Measurements from ENCODE around the gene SPRR2F.
"Not testable (repeated sequence)": the region's sequence is repeated elsewhere in the genome, so short reads cannot be mapped to it uniquely, and the experiment has no call there.

The SPRR2F gene, protein sequence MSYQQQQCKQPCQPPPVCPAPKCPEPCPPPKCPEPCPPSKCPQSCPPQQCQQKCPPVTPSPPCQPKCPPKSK
- total RNA-seq: 0 to 0.22 (median 0) reads per million in 17 experiments

DNA sequence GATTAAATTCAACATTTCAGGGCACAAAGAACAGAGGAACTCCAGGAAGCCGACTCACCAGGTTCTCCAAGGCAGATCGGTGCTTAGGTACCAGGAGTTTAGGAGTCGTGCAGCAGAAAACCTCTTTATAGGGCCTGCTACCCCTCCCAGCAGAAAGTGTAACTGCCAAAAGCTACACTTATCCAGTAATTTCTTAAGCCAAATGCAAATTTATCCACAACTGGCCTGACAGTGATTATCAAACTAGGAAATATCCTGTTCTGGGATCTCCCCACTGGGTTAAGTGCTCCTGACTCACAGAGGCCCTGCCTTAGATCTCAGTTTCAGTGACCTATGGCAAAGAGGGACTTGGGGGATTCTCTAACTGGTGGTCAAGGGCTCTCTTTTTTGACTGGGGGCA lies at the start of gene SPRR2F:
TSS of gene SPRR2F (minus strand) at position 101 of the 400 bp plus-strand sequence. CDS start 783 bp downstream, outside the sequence.
- DNase-seq: no peak

DNA sequence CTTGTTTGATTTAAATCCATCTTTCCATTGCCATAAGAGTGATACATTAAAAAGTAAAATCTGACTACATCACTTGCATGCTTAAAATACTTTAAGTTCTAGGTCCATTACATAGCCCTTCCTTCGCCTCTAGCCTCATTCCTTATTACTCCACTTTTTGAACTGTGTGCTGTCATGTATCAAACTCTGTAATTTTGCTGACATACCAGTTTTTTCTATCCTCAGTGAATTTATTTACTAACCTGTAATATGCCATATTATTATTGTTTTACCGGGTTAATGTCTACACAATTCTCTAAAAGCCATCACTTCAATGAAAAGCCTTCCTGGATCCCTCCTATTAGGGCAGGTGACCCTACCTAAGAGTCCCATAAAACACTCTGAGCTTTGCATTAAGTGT lies 42.2 kb upstream of the SPRR2F start:
- DNase-seq: no peak

DNA sequence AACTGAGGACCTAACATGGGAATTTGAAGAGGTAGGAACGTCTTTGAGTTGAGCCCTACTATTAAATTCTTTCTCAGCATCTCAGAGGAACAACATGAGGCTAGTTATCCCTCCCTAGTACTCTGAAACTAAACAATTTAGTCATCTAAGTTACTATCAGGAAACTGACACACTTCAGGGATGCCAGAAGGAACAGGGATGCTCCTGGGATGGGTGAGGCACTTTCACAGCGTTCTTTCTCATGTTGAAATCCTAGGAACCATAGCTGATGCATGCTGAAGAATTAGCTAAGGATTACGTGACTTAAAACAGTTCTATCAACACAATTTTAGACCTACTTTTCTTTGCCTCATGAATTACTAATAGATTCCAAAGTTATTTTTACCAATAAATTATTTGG lies 39.2 kb upstream of the SPRR2F start:
- no peak for DNase-seq

DNA sequence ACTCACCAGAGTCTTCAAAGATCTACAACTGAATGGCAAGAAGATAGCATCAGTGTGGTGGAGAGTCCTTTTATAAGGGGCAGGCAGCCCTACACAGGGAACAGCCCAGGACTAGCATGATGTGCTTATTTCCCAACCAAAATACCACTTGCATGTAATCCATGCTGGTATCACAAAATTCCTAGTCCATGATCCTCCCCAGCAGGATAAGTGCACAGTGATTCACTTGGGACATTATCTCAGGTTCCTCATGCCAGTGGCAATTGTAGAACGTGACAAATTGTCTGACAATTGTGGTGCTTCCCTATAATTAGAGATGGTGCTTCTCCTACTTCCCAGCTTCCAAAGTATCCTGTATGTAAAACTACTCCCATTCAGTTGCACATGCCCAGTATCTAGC lies 37.5 kb upstream of the SPRR2F start, which contains the start of gene SPRR2G:
TSS of gene SPRR2G (minus strand) at position 45 of the 400 bp plus-strand sequence. CDS start 780 bp downstream, outside the sequence.
- no peak for DNase-seq

DNA sequence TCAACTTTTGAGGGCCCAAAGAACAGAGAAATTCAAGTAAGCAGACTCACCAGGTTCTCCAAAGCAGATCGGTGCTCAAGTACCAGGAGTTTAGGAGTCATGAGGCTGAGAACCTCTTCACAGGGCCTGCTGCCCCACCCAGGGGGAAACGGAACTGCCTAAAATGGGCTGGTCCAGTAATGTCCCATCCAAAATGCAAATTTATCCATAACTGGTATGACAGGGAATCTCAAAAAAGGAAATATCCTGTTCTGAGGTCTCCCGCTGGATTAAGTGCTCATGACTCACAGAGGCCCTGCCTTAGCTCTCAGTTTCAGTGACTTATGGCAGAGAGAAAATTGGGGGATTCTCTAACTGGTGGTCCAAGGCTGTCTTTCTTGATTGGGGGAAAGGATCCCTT lies 28.1 kb upstream of the SPRR2F start:
- DNase-seq: no peak

DNA sequence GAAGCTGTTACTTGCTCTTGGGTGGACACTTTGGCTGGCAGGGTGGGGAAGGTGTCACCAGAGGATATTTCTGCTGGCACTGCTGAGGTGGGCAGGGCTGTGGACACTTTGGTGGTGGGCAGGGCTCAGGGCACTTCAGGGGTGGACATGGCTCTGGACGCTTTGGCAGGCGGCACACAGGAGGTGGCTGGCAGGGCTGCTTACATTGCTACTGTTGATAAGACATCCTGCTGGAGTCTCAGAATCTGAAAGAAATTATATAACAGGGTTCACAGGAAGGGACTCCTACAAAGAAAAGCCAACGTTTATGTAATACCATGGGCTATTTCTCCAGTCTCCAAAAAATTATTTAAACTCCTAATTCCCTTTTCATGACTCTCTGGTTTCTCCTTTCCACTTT lies 27.2 kb upstream of the SPRR2F start:
- DNase-seq: no peak

DNA sequence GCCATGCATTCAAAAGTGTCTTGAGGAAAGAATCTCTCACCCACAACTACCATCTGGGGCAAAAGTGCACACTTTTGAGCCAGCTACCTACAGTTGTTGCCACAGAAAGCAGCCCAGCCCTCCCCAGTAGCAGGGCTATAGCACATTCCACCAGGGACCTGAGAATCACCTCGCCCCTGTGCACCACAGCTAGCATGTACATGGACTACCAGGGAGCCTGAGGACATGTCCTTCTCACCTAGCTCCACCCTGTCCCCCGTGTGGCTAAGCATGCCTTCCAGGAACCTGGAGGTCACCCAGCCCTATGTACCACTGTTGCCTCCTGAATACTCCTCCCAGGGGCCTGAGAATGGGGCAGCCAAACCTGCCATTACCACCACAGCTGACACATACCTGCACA lies 20.4 kb upstream of the SPRR2F start:
- no peak for DNase-seq

DNA sequence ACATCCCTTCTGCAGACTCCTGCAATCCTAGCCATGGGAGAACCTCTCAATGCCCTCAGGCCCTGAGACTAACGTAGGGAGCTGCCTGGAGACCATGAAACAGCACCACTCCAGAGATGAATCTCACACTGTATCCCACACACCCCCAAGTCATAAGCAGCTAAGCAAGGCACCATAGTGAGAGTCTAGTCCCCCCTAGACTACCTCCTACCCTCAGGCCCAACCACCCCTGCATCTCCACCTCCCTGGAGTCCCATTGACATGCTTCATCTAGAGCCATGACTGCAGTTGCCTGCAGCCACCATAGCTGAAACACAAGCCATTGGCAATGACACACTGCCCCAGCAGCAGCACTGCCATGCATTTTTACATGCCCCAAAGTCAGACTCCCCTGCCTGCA lies 20.0 kb upstream of the SPRR2F start:
- DNase-seq: no peak

DNA sequence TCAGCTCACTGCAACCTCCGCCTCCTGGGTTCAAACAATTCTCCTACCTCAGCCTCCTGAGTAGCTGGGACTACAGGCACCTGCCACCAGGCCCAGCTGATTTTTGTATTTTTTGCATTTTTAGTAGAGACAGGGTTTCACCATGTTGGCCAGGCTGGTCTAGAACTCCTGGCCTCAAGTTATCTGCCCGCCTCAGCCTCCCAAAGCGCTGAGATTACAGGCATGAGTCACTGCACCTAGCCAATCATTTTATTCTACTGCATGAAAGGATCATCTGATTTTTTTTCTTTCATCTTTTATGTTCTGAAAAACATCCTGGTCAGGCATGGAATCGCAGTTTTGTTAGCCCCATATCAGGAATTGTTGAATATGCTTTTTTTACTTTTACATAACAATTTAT lies 15.4 kb upstream of the SPRR2F start:
- DNase-seq: not testable (repeated sequence)

DNA sequence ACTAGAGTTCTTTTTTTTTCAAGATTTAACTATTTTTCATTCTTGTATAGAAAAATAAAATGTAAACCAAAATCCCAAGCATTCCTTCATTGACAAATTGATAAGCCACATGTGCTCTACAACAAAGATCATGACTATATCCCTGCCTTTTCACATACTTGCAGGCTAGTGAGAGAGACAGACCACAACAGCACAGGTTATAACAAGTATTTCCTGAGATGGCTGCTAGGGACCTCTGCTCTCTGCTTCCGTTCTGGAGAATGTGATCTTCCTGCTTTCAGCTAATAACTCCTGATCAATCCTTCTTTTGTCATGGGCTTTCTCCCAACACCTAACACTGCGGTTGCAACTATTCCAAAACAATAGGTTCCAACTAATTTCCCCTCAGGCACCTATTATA lies 14.0 kb upstream of the SPRR2F start:
- no peak for DNase-seq

DNA sequence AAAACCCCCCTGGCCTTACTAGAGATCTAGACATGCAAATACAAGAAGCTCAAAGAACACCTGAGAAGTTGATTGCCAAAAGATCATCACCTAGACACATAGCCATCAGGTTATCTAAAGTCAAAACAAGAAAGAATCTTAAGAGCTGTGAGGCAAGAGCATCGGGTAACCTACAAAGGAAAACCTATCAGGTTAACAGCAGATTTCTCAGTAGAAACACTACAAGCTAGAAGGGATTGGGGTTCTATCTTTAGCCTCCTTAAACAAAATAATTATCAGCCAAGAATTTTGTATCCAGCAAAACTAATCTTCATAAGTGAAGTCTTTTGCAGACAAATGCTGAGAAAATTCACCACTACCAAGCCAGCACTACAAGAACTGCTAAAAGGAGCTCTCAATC lies 12.2 kb upstream of the SPRR2F start:
- no peak for DNase-seq

DNA sequence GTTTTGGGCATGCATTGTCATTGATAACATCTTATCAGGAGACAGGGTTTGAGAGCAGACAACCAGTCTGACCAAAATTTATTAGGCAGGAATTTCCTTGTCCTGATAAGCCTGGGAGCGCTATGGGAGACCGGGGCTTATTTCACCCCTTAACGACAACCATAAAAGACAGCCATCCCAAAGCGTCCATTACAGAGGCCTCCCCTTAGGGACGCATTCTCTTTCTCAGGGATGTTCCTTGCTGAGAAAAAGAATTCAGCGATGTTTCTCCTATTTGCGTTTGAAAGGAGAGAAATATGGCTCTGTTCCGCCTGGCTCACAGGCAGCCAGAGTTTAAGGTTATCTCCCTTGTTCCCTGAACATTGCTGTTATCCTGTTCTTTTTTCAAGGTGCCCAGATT lies 10.5 kb upstream of the SPRR2F start:
- DNase-seq: not testable (repeated sequence)

DNA sequence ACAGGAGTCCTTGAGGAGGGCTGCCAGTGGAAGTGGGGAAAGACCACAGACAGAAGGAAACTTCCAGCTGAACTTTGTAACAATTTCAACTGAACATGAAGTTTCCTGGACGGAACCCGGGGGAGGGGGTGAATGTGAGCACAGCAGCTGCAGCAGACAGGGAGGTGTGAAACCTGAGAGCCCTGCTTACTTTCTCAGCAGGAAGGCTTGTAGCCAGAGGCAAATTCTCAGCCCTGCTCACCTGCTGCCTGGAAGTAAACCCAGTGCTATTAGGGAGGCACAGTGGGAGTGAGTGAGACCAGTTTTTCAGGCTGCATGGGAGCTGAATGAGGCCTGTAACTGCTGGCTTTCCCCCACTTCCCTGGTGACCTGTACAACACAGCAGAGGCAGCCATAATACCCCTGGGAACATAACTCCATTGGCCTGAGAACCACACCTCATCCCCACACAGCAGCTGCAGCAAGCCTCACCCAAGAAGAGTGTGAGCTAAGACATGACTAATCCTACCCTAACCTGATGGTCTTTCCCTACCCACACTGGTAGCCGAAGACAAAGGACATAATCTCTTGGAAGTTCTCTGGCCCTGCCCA lies 9.6 kb upstream of the SPRR2F start:
- no peak for DNase-seq

DNA sequence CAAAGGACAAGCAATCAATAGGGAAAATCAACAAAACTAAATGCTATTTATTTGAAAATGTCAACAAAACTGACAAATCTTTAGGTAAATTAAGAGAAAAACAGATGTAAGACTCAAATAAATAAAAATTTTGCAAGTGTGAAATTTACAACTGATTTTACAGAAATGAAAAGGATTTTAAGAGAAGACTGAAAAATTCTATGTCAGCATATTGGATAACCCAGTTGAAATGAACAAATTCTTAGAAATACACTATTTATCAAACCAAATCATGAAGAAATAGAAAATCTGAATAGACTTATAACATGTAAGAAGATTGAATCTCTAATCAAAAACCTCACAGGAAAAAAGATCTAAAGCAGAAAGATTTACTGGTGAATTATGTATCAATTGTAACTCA lies 7.6 kb upstream of the SPRR2F start:
- no peak for DNase-seq

DNA sequence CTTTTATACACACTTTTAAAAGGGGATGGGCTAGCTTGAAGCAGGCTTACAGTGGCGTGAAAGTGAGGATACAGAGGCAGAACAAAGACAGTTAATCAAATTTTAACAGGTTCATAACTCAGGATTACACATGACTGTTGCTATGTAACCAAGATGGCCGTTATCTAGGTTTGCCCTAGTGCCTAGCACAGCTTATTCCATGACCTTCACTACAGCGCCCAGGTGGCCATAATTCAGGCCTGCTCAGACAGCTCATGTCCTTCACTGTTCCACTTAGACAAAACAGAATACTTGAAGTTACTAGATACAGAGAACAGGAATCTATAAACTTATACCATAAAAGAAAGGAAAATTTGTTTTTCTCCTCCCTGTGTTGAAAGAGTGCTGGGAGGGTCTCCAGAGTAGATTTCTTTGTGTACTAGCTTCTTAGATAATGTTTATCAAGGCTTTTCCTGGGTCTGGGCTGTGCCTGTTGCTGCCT lies 6.2 kb upstream of the SPRR2F start:
- DNase-seq: no peak

DNA sequence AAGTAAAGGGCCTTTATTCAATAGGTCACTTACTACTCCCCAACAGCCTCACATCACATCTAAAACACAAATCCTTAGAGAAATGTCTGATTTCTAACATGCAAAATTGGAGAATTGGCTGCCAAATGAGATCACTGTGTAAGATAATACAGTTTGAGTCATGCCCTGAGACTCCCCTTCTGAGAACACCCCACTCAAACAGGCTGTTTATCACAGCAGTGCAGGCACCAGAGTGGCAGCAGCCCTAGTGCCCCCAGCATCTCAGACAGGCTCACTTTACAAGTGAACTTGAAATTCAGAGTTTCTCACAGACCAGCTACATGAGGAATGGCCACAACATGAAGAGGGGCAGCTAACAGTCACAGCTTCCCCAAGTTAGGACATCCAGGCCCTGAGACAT lies 1.9 kb upstream of the SPRR2F start:
- not testable (repeated sequence) for DNase-seq

DNA sequence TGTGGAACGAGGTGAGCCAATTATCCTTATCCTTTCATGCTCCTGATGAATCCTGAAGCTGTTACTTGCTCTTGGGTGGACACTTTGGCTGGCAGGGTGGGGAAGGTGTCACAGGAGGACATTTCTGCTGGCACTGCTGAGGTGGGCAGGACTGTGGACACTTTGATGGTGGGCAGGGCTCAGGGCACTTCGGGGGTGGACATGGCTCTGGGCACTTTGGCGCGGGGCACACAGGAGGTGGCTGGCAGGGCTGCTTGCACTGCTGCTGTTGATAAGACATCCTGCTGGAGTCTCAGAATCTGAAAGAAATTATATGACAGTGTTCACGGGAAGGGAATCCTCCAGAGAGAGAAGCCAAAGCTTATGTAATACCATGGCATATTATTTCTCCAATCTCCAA lies 862 bp downstream of the SPRR2F start:
- not testable (repeated sequence) for DNase-seq

DNA sequence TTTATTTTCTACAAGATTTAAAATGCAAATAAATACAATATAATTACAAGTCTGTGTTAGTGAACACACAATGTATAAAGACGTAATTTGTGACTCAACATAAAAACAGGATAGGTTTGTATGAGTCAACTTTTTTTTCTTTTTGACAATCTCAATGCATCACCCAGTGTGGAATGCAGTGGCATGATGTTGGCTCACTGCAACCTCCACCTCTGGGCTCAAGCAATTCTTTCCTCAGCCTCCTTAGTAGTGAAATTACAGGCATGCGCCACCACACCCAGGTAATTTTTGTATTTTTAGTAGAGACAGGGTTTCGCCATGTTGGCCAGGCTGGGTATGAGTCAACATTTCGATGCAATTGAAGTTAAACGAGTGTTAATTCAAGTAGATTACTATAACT lies 13.1 kb downstream of the SPRR2F start:
- DNase-seq: no peak

DNA sequence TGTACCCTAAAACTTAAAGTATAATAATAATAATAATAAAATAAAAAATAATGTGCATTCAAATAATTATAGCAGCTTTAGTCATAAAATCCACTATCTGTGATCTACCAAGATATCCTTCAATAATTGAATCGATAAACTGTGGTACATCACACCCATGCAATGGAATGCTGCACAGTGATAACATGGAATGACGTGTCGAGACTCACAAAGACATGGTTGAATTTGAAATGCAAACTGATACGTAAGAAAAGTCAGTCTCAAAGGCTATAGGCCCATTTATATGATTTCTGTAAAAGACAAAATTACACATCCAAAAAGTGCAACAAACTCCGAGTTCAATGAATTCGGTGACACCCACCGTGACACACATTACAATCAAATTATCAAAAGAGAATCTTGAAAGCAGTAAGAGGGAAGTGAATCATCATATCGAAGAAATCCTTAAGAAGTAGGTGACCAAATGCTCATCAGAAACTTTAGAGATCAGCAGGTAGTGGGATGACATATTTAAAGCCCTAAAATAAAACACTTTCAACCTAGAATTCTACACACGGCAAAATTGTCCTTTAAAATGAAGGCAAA lies 13.8 kb downstream of the SPRR2F start:
- no peak for DNase-seq

DNA sequence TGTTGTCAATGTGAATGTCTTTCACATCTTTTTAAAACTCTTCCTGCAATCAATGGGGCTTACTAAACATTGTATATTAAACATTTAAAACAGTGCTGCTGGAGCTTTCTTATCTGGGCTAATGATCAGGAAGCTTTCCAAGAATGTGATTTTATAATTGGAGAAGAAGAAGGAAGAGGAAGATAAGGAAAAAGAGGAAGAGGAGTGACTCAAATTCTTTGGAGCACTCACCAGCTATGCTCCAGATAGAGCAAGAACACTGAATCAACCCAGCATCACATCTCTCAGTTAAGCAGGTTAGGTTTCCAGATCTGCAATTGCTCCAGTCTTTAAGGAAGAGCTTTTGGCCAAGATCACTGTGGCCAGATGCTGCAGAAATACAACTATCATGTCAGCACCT lies 17.6 kb downstream of the SPRR2F start:
- DNase-seq: no peak

DNA sequence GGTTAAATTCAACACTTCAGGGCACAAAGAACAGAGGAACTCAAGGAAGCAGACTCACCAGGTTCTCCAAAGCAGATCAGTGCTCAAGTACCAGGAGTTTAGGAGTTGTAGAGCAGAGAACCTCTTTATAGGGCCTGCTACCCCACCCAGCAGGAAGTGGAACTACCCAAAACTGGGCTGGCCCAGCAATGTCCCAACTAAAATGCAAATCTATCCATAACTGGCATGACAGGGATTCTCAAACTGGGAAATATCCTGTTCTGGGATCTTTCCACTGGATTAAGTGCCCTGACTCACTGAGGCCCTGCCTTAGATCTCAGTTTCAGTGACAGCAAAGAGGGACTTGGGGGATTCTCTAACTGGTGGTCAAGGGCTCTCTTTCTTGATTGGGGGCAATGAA lies 18.9 kb downstream of the SPRR2F start, which contains the start of gene SPRR2E:
TSS of gene SPRR2E (minus strand) at position 101 of the 400 bp plus-strand sequence. CDS start 775 bp downstream, outside the sequence.
- no peak for DNase-seq

DNA sequence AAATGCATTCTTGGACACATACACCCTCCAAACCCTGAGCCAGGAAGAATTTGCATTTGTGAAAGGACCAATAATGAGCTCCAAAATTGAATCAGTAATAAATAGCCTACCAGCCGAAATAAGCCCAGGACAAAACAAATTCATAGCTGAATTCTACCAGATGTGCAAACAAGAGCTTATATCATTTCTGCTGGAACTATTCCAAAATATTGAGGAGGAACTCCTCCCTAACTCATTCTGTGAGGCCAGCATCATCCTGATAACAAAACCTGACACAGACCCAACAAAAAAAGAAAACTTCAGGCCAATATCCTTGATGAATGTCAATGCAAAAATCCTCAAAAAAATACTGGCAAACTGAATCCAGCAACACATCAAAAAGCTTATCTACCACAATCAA lies 25.7 kb downstream of the SPRR2F start:
- no peak for DNase-seq

DNA sequence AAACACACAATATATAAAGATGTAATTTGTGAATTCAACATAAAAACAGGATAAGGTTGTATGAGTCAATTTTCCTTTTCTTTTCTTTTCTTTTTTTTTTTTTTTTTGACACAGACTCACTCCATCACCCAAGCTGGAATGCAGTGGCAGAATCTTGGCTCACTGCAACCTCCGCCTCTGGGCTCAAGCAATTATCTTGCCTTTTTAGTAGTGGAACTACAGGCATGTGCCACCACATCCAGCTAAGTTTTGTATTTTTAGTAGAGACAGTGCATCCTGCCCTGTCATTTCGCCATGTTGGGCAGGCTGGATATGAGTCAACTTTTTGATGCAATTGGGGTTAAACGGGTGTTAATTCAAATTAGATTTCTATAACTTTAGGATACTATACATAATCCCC lies 31.6 kb downstream of the SPRR2F start:
- no peak for DNase-seq

Measured in suppressor macrophage (primary cell).